Ascending aorta (tissue), 2 donors: ENCODE data around the gene CAMTA1. TPM values are rescaled to one million over a fixed set of nuclear protein-coding genes. Genes with fewer than 3 reads are reported as not detected.
A peak's percentile ranks its signal among the peaks of the same experiment; 100 is the strongest.

Experiments
- DNase-seq, 2 donors: peaks; one replicate each; pipeline ENCODE4 v3.0.0-alpha.2; 2019; ENCODE audit warnings: low spot score in 2 of 2
- H3K27ac ChIP-seq, 2 donors: fragments of 200-600 bp; sonication (generic); one replicate each; pipeline ENCODE4 v1.5.1; 2016 to 2017; ENCODE audit warnings: mild to moderate bottlenecking in 1 of 2
- H3K27me3 ChIP-seq: fragments of 200-600 bp; sonication (generic); one replicate; pipeline ENCODE4 v1.5.1; 2017
- H3K36me3 ChIP-seq, 2 donors: fragments of 200-600 bp; sonication (generic); one replicate each; pipeline ENCODE4 v1.5.1; 2016
- H3K4me1 ChIP-seq, 2 donors: fragments of 200-600 bp; sonication (generic); one replicate each; pipeline ENCODE4 v1.5.1; 2016 to 2017; ENCODE audit warnings: mild to moderate bottlenecking in 1 of 2
- H3K4me3 ChIP-seq, 2 donors: fragments of 200-600 bp; sonication (generic); one replicate each; pipeline ENCODE4 v1.5.1; 2016 to 2017; ENCODE audit warnings: mild to moderate bottlenecking in 1 of 2
- H3K9me3 ChIP-seq, 2 donors: fragments of 200-600 bp; sonication (generic); one replicate each; pipeline ENCODE4 v1.5.1; 2016
- intact Hi-C: fragments of 100-400 bp; cut with DNase I; formaldehyde crosslinking; loops from one replicate; pipeline ENCODE4 v1.15.1; 2023
- total RNA-seq: library from RNA; depleted of rRNA; stranded (reverse); fragments of >200 nt; gene quantifications from one replicate; pipeline ENCODE4 v1.1.0, GENCODE V29; 2016
- TF ChIP-seq, protein P1 (sequence below), 3 experiments: fragments of 200-600 bp in 2 of 3; fragments of 450-650 bp in 1 of 3; sonication (generic) in 2 of 3; IDR thresholded peaks; one replicate each; pipeline ENCODE4 v1.5.1; 2016 to 2019; ENCODE audit warnings: antibody characterized with exemption in 3 of 3, mild to moderate bottlenecking in 1 of 3, moderate library complexity in 1 of 3

Gene CAMTA1
- total RNA-seq, 1 donor from 2014 or later, result 53.3 TPM

DNA sequence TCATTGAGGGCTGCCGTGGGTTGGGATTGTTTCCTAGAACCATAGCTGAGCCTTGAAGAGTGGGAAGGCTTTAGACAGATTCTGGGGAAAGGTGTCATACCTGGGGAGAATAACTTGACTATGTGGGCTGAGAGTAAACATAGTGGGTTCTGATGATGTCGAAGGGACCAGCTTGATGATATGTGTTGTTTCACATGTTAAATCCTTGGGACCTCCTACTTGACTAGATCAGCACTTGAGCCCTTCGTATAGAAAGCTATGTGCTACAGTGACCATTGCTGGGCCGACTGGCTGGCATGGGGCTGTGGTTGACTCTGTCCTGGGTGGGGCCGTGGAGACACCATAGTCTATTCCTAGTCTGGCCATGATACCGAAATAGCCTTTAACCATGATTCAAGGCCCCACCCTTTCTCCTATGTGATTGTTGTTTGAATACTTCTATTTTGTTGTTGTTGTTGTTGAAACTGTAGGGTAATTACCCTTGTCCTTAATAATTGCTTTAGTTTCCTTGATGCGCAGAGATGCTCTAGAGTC is 423.5 kb downstream of the CAMTA1 start:
- no peak for DNase-seq

DNA sequence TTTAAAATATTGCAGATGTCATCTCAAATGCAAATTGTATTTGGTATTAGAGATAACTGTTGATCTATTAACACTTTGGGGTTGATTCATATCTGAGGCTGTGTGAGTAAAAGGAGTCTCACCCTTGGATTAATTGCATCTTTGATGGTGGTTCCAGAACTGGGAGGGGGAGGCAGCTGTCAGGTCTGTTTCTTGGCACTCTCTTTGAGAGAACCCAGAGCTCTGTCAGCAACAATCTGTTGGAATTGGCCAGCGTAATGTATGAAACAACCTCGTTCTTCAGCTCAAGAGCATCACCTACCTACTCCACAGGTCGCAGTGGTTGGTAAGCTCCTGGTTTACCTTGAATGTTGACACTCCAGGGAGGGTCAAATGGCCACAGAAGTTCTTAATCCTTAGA is 424.1 kb downstream of the CAMTA1 start:
- Histone ChIP-seq H3K27ac (no peak overlapping the region), H3K36me3 (no peaks in the 10 kb centered on the region), H3K9me3 (no peaks in the 10 kb centered on the region), H3K4me3 (no peak overlapping the region), H3K4me1 (no peaks in the 10 kb centered on the region), H3K27me3 (no peaks in the 10 kb centered on the region)
- no peak for DNase-seq
- TF ChIP-seq, protein P1, sequence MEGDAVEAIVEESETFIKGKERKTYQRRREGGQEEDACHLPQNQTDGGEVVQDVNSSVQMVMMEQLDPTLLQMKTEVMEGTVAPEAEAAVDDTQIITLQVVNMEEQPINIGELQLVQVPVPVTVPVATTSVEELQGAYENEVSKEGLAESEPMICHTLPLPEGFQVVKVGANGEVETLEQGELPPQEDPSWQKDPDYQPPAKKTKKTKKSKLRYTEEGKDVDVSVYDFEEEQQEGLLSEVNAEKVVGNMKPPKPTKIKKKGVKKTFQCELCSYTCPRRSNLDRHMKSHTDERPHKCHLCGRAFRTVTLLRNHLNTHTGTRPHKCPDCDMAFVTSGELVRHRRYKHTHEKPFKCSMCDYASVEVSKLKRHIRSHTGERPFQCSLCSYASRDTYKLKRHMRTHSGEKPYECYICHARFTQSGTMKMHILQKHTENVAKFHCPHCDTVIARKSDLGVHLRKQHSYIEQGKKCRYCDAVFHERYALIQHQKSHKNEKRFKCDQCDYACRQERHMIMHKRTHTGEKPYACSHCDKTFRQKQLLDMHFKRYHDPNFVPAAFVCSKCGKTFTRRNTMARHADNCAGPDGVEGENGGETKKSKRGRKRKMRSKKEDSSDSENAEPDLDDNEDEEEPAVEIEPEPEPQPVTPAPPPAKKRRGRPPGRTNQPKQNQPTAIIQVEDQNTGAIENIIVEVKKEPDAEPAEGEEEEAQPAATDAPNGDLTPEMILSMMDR (IDR thresholded peaks at IDR 0.05), result no peak
- intact Hi-C loops, result no loop called here

More for the DNA sequence above, 423.5 kb downstream of the CAMTA1 start:
- intact Hi-C loops, result no loop called here
- TF ChIP-seq, protein P1 (IDR thresholded peaks at IDR 0.05), result no peak
- H3K27me3 ChIP-seq, result no peaks in the 10 kb centered on the region
- H3K9me3 ChIP-seq, result no peaks in the 10 kb centered on the region
- H3K4me3 ChIP-seq, result no peak overlapping the region
- H3K36me3 ChIP-seq, result no peaks in the 10 kb centered on the region
- H3K4me1 ChIP-seq, result no peaks in the 10 kb centered on the region
- H3K27ac ChIP-seq, result no peak overlapping the region

DNA sequence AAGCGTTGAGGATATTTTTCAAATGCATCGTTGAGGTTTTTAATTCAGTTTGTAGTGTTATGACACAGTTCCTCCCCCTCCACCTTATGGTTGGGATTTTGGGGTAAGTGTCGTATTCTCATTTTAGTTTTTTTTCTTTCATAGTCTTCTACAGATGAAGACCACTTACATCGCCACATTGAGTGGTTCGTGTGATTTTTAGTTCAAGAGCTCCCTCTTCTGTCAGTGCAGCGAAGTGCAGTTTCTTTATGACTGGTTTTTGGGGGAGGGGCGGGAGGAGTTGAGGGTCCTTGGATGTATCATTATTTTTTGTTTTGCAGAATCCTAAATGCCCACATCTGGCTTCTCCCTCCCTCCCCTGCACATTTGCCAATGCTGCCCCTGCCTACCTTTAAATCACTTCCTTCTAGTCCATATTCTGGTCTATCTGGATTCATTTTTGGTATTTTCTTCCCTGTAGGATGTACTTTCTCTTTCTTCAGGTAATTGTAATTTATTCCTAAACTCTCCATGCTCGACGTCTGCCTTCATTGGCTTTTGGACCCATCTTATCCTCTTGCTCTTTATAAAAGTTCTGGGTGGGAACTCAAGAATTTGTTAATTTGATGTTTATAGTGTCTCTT is 433.1 kb downstream of the CAMTA1 start:
- Histone ChIP-seq H3K27ac (no peak overlapping the region), H3K27me3 (no peaks in the 10 kb centered on the region), H3K36me3 (no peaks in the 10 kb centered on the region), H3K4me1 (no peaks in the 10 kb centered on the region), H3K4me3 (no peak overlapping the region), H3K9me3 (no peaks in the 10 kb centered on the region)
- intact Hi-C loops, result loop anchor here (5.0 kb wide), 1 partner anchor 496 kb away; no protein-coding TSS in a partner anchor
- TF ChIP-seq, protein P1 (IDR thresholded peaks at IDR 0.05), result peak; percentile 4 to 56 (median 23)
- no peak for DNase-seq

DNA sequence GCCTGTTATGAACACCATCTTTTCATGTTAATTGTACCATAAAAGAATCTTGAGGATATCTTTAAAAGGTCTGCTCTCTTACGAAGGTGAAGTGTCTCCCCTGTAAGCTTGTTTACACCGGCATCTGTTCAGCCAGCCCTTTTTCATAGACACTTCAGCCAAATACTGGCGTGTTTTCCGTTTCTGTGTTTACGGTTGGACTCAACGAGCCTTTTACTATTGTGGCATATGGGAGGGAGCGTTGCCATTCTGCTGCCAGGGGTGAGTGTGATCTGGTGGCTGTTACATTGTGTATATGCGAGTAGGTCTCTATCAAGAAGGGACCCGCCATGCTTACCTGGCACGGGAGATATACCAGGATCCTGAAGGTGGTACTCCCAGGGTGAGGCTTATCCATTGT is 433.8 kb downstream of the CAMTA1 start:
- TF ChIP-seq, protein P1 (IDR thresholded peaks at IDR 0.05), result no peak
- intact Hi-C loops, result loop anchor here (5.0 kb wide), 1 partner anchor 497 kb away; no protein-coding TSS in a partner anchor
- DNase-seq, result no peak
- H3K4me3 ChIP-seq, result no peak overlapping the region
- no peak overlapping the region for H3K27ac ChIP-seq
- H3K4me1 ChIP-seq, result no peaks in the 10 kb centered on the region
- no peaks in the 10 kb centered on the region for H3K27me3 ChIP-seq
- no peaks in the 10 kb centered on the region for H3K9me3 ChIP-seq
- H3K36me3 ChIP-seq, result no peaks in the 10 kb centered on the region

DNA sequence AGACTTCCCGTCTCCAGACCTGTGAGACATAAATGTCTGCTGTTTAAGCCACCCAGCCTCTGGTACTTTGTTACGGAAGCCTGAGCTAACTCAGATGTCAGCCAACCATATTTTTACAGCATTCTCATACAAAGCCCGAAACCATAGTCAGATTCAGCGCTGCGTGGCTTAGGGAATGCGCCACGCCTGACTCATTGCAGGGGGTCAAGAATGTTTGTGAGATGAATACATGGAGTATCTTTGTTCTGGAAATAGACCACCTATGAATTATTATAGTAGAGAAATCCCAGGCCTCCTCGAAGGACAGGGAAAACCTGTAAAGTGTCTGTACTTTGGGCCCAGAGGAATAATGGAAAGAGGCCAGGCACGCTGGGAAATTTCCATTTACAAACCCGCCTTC is 434.8 kb downstream of the CAMTA1 start:
- no peaks in the 10 kb centered on the region for H3K4me1 ChIP-seq
- H3K4me3 ChIP-seq, result no peak overlapping the region
- no peak for DNase-seq
- H3K27me3 ChIP-seq, result no peaks in the 10 kb centered on the region
- no peaks in the 10 kb centered on the region for H3K9me3 ChIP-seq
- TF ChIP-seq, protein P1 (IDR thresholded peaks at IDR 0.05), result no peak
- no peak overlapping the region for H3K27ac ChIP-seq
- intact Hi-C loops, result no loop called here
- H3K36me3 ChIP-seq, result no peaks in the 10 kb centered on the region
